SK-N-SH treated with all-trans-retinoic acid at 6 μM for 48 hours (cell line): Measurements from ENCODE around the gene AOC3.
"Not testable (repeated sequence)": the region's sequence is repeated elsewhere in the genome, so short reads cannot be mapped to it uniquely, and the experiment has no call there.

Experiments used
- ATAC-seq: fragments of 200-7000 bp; cut with Tn5 transposase; 3 replicates; pipeline ENCODE4 v1.9.1; 2020; ENCODE audit warnings: mild to moderate bottlenecking, moderate library complexity
- ARNTL ChIP-seq: fragments of 450-650 bp; formaldehyde crosslinking; IDR thresholded peaks from 2 replicates; pipeline ENCODE4 v1.5.0; 2020; ENCODE audit warnings: low read depth, mild to moderate bottlenecking, moderate library complexity, borderline replicate concordance
- CREB5 ChIP-seq: fragments of 250-450 bp; sonication (Bioruptor Pico); IDR thresholded peaks from 2 replicates; pipeline ENCODE4 v1.5.1; 2020; ENCODE audit warnings: low read depth, mild to moderate bottlenecking, moderate library complexity
- CSDC2 ChIP-seq: fragments of 250-450 bp; sonication (Bioruptor Pico); IDR thresholded peaks from 2 replicates; pipeline ENCODE4 v1.5.0; 2020; ENCODE audit warnings: mild to moderate bottlenecking, moderate library complexity
- CSRNP3 ChIP-seq: fragments of 250-450 bp; sonication (Bioruptor Pico); IDR thresholded peaks from 2 replicates; pipeline ENCODE4 v1.5.1; 2021; ENCODE audit warnings: mild to moderate bottlenecking, moderate library complexity
- ESRRG ChIP-seq: fragments of 250-450 bp; sonication (Bioruptor Pico); IDR thresholded peaks from 2 replicates; pipeline ENCODE4 v1.6.1; 2021; ENCODE audit warnings: mild to moderate bottlenecking
- GLIS3 ChIP-seq: fragments of 250-450 bp; sonication (Bioruptor Pico); IDR thresholded peaks from 2 replicates; pipeline ENCODE4 v1.5.0; 2020; ENCODE audit warnings: mild to moderate bottlenecking, moderate library complexity
- ISL1 ChIP-seq: fragments of 250-450 bp; sonication (Bioruptor Pico); IDR thresholded peaks from 2 replicates; pipeline ENCODE4 v2.1.2; 2022; ENCODE audit warnings: mild to moderate bottlenecking, moderate library complexity
- POU6F1 ChIP-seq: fragments of 250-450 bp; sonication (Bioruptor Pico); IDR thresholded peaks from 2 replicates; pipeline ENCODE4 v1.8.0; 2021; ENCODE audit warnings: low read depth, mild to moderate bottlenecking, moderate library complexity, borderline replicate concordance
- PPARA ChIP-seq: fragments of 250-450 bp; sonication (Bioruptor Pico); IDR thresholded peaks from 2 replicates; pipeline ENCODE4 v1.5.0; 2020; ENCODE audit warnings: mild to moderate bottlenecking, borderline replicate concordance
- SNAI2 ChIP-seq: fragments of 250-450 bp; sonication (Bioruptor Pico); IDR thresholded peaks from 2 replicates; pipeline ENCODE4 v1.5.0; 2020; ENCODE audit warnings: mild to moderate bottlenecking, moderate library complexity
- TCF4 ChIP-seq: fragments of 250-450 bp; sonication (Bioruptor Pico); IDR thresholded peaks from 2 replicates; pipeline ENCODE4 v1.8.0; 2021; ENCODE audit warnings: mild to moderate bottlenecking, moderate library complexity, borderline replicate concordance
- TOX ChIP-seq: fragments of 250-450 bp; sonication (Bioruptor Pico); IDR thresholded peaks from 2 replicates; pipeline ENCODE4 v1.8.0; 2021; ENCODE audit warnings: mild to moderate bottlenecking, moderate library complexity, borderline replicate concordance
- TSHZ2 ChIP-seq: fragments of 250-450 bp; sonication (Bioruptor Pico); IDR thresholded peaks from 2 replicates; pipeline ENCODE4 v1.5.0; 2020; ENCODE audit warnings: mild to moderate bottlenecking, moderate library complexity
- ZC3H10 ChIP-seq: fragments of 250-450 bp; sonication (Bioruptor Pico); IDR thresholded peaks from 2 replicates; pipeline ENCODE4 v1.5.1; 2021; ENCODE audit warnings: mild to moderate bottlenecking, moderate library complexity
- ZFP3 ChIP-seq: fragments of 250-450 bp; sonication (Bioruptor Pico); IDR thresholded peaks from 2 replicates; pipeline ENCODE4 v1.5.0; 2020; ENCODE audit warnings: mild to moderate bottlenecking, moderate library complexity
- ZFP30 ChIP-seq: fragments of 450-650 bp; formaldehyde crosslinking; IDR thresholded peaks from 2 replicates; pipeline ENCODE4 v1.5.0; 2022; ENCODE audit warnings: mild to moderate bottlenecking, moderate library complexity
- ZNF565 ChIP-seq: fragments of 450-650 bp; formaldehyde crosslinking; conservative IDR thresholded peaks from 2 replicates; pipeline ENCODE4 v1.5.0; 2020; ENCODE audit warnings: low read depth, mild to moderate bottlenecking, moderate library complexity
- ZNF70 ChIP-seq: fragments of 450-650 bp; formaldehyde crosslinking; IDR thresholded peaks from 2 replicates; pipeline ENCODE4 v1.5.0; 2020; ENCODE audit warnings: mild to moderate bottlenecking, moderate library complexity
- ZNF8 ChIP-seq: fragments of 450-650 bp; formaldehyde crosslinking; IDR thresholded peaks from 2 replicates; pipeline ENCODE4 v1.5.0; 2020; ENCODE audit warnings: mild to moderate bottlenecking, moderate library complexity

The AOC3 gene

GRCh38 chr17:42878924-42879595, 28.1 kb downstream of the AOC3 start:
- ATAC-seq = no peak

GRCh38 chr17:42879596-42879985, 28.6 kb downstream of the AOC3 start:
- peak; percentile 62 for ATAC-seq
- TF ChIP-seq ZNF565 = no peak
- TF ChIP-seq CSDC2 (CRISPR knock-in tag) = no peak
- TF ChIP-seq ZC3H10 (CRISPR knock-in tag) = no peak
- TF ChIP-seq PPARA (CRISPR knock-in tag) = no peak
- no peak for TF ChIP-seq ZNF70 (CRISPR knock-in tag)
- TF ChIP-seq ARNTL (CRISPR knock-in tag) = no peak
- no peak for TF ChIP-seq CSRNP3 (CRISPR knock-in tag)
- no peak for TF ChIP-seq GLIS3 (CRISPR knock-in tag)

More at GRCh38 chr17:42878924-42879595, 28.1 kb downstream of the AOC3 start:
- TF ChIP-seq ISL1 (CRISPR knock-in tag) (no peak), ZFP3 (CRISPR knock-in tag) (no peak)
- TF ChIP-seq, all 23 proteins: peak for 0

GRCh38 chr17:42880776-42881310, 29.8 kb downstream of the AOC3 start:
- ATAC-seq = no peak

GRCh38 chr17:42881706-42882105, 30.7 kb downstream of the AOC3 start:
- ATAC-seq = not testable (repeated sequence)

More at GRCh38 chr17:42880776-42881310, 29.8 kb downstream of the AOC3 start:
- TF ChIP-seq CREB5 (CRISPR knock-in tag) (no peak), POU6F1 (CRISPR knock-in tag) (no peak), ZNF70 (CRISPR knock-in tag) (no peak), ARNTL (CRISPR knock-in tag) (no peak), TSHZ2 (CRISPR knock-in tag) (no peak), ISL1 (CRISPR knock-in tag) (no peak), ZFP3 (CRISPR knock-in tag) (no peak), ESRRG (CRISPR knock-in tag) (no peak), TOX (no peak), ZNF8 (no peak), PPARA (CRISPR knock-in tag) (no peak), TCF4 (CRISPR knock-in tag) (no peak), ZFP30 (CRISPR knock-in tag) (no peak), CSRNP3 (CRISPR knock-in tag) (no peak), SNAI2 (CRISPR knock-in tag) (no peak)
